ENCODE results near the gene HDDC3. TPM values are rescaled to one million over a fixed set of nuclear protein-coding genes. Genes with fewer than 3 reads are reported as not detected.
"Not testable (repeated sequence)": the region's sequence is repeated elsewhere in the genome, so short reads cannot be mapped to it uniquely, and the experiment has no call there.

The HDDC3 gene
- total RNA-seq, 2 experiments from 2014 or later = 22.9 to 26.2 TPM

DNA sequence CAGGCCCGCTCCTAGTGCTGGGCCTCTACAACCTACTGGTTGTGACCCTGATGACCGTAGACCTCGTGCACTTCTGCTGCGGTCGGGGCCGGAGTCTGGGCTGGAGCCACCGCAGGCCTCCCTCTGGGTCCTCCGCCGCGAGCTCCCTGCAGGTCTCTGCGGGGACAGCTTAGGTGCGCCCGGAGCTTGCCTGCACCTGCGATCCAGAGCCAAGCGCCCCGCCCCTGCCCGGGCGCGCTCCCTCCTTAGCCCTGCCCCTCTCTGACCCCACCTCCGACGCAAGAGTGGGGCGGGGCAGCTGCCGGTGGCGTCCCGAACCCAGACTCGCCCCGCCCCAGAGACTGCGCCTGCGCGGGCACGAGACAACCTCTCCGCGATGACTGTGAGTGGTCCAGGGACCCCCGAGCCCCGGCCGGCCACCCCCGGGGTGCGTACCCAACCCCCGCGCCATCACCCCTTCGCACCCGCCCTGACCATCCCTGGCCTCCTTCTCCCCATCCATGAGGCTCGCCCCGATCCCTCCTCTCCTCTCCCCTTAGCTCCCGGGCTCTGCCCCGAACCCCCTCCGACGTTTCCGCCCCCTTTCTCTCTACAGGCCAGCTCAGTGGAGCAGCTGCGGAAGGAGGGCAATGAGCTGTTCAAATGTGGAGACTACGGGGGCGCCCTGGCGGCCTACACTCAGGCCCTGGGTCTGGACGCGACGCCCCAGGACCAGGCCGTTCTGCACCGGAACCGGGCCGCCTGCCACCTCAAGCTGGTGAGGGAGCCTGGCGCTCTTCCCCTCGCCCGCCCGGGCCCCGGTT lies 2.8 kb upstream of the HDDC3 start, which contains the start of gene UNC45A:
Gene UNC45A (plus strand): TSS at position 337 of the 803 bp plus-strand sequence. CDS start 40 bp downstream, at position 377.
- CTCF ChIA-PET = interaction anchor here (0.7 to 9.8 kb wide), 22 partner anchors 10 to 574 kb away, joined by 3 to 140 read pairs (median 4); partner anchors contain the start of genes MAN2A2, PRC1 and RCCD1
- DNase-seq = peak; percentile 96
- POLR2A ChIA-PET = interaction anchor here (0.6 kb wide), 2 partner anchors 47 to 235 kb away, joined by 3 to 5 read pairs; no protein-coding TSS in a partner anchor
- Mint-ChIP-seq H3K9me3 (no peaks in the 10 kb centered on the region), H3K4me1 (peaks cover 51% of the 10 kb centered on the region), H3K27ac (peak within 1 kb of the TSS; percentile 96), H3K4me3 (peak within 1 kb of the TSS; percentile 82), H3K27me3 (no peaks in the 10 kb centered on the region), H3K36me3 (ENCODE audit: low read depth) (peaks cover 24% of the 10 kb centered on the region)

DNA sequence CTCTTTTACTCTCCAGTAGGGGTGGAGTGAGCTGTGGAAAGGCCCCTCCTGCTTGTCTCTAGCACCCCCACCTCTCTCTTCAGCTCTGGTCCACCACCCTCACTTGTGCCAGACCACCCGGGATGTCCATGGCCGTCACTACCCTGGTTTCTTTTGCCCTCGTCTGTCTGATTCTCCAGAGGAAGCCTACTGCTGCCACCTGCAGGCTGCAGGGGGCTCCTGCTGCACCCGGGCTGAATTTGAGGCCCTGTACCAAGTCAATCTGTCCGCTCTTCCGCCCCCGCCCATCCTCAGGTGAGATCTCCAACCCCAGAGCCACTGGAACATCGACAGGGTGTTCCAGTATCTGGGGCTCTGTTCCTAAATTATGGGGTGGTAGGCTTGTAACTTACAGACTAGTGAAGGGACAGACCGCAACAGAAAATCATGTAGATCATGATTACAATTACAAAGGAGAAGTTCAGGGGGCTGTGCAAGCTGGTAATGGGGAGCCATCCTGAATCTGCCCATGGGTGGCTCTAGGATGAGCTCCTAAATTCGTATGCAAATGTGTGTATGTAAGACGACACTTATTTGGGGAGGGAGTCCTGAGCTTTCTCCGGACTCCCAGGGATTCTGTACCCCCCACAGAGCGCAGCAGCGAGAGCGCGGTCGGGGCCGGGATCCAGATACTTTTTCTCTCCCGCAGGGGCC lies 2.1 kb upstream of the HDDC3 start:
- H3K4me1 Mint-ChIP-seq = peaks cover 57% of the 10 kb centered on the region
- H3K27me3 Mint-ChIP-seq = no peaks in the 10 kb centered on the region
- H3K9me3 Mint-ChIP-seq = no peaks in the 10 kb centered on the region
- peak overlapping the region; percentile 96 for H3K27ac Mint-ChIP-seq
- DNase-seq = peak; percentile 91
- ChIA-PET CTCF (interaction anchor here (0.7 to 9.8 kb wide), 23 partner anchors 11 to 641 kb away, joined by 3 to 140 read pairs (median 4); partner anchors contain the start of genes MAN2A2 and RCCD1), POLR2A (interaction anchor here (0.6 kb wide), 2 partner anchors 48 to 235 kb away, joined by 3 to 5 read pairs; no protein-coding TSS in a partner anchor)
- H3K36me3 Mint-ChIP-seq (ENCODE audit: low read depth) = peaks cover 17% of the 10 kb centered on the region
- H3K4me3 Mint-ChIP-seq = peak overlapping the region; percentile 82

DNA sequence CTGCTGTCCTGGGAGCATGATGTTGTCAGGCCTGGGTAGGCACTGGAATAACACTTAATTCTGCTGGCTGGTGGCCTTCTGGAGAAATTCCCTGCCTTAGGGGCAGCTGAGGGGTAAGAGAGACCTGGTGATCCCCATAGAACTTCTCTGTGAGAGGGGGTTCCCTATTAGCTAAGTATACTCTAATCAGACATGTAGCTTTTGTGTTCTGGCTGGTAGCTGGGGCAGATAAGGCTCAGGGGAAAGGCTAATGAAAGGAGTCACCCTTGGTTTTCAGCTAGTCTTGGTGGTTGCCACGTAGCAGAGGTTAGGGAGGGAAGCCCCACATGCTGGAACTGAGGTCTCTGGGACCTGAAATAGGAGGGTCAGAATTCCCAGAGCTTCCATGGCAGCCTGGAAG lies 952 bp upstream of the HDDC3 start:
- Mint-ChIP-seq H3K27ac (peak overlapping the region; percentile 100), H3K4me1 (peaks cover 63% of the 10 kb centered on the region), H3K27me3 (no peaks in the 10 kb centered on the region), H3K36me3 (ENCODE audit: low read depth) (peaks cover 17% of the 10 kb centered on the region), H3K9me3 (no peaks in the 10 kb centered on the region), H3K4me3 (peak overlapping the region; percentile 98)
- no peak for DNase-seq
- ChIA-PET CTCF (interaction anchor here (1.1 to 9.8 kb wide), 31 partner anchors 10 to 640 kb away, joined by 3 to 140 read pairs (median 7); partner anchors contain the start of genes MAN2A2 and RCCD1), POLR2A (interaction anchor here (0.6 kb wide), 1 partner anchor 81 kb away, joined by 4 read pairs; no protein-coding TSS in a partner anchor)

DNA sequence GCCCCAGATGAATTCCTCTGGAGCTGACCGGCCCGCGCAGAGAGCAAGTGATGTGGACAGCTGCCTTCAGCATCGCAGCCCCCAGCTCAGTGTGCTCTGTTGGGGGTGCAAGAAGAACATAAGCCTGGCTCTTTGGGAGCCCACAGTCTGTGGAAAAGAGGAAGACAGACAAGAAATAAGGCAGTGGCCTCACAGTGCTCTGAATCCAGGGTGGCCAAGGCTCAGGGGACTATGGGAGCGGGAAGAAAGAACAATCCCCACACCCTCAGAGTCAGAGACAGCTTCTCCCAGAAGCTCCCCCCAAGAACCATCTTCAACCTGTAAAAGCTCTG lies 277 bp upstream of the HDDC3 start:
- Mint-ChIP-seq H3K9me3 (no peaks in the 10 kb centered on the region), H3K27ac (peak overlapping the region; percentile 100), H3K36me3 (ENCODE audit: low read depth) (peaks cover 16% of the 10 kb centered on the region), H3K4me1 (peaks cover 64% of the 10 kb centered on the region), H3K27me3 (no peaks in the 10 kb centered on the region), H3K4me3 (peak overlapping the region; percentile 98)
- ChIA-PET POLR2A (no interaction called here), CTCF (interaction anchor here (0.6 to 9.8 kb wide), 61 partner anchors 9 to 830 kb away, joined by 3 to 140 read pairs (median 5); partner anchors contain the start of genes BLM, IDH2, MAN2A2 and RCCD1)
- no peak for DNase-seq

DNA sequence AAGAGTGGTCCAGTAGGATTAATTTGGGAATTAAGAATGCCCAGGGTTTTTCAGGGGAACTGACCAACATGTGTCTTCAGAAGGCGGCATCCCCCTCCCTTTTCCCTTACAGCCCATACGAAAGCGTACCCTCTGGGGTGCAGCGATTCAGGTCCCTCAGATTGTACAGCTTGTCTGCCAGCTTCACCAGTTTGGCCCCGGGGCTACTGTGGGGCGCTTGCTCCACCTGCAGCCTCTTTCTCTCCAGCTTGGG lies 848 bp downstream of the HDDC3 start:
- H3K27ac Mint-ChIP-seq = peak overlapping the region; percentile 100
- ChIA-PET CTCF (interaction anchor here (0.6 to 9.8 kb wide), 56 partner anchors 8 to 829 kb away, joined by 3 to 140 read pairs (median 5); partner anchors contain the start of genes BLM, FURIN, IDH2 and MAN2A2), POLR2A (interaction anchor here (0.7 to 0.9 kb wide), 2 partner anchors 28 to 114 kb away, joined by 3 to 4 read pairs; partner anchors contain the start of gene MAN2A2)
- H3K4me1 Mint-ChIP-seq = peaks cover 59% of the 10 kb centered on the region
- H3K27me3 Mint-ChIP-seq = no peaks in the 10 kb centered on the region
- no peak for DNase-seq
- peak overlapping the region; percentile 98 for H3K4me3 Mint-ChIP-seq
- H3K9me3 Mint-ChIP-seq = no peaks in the 10 kb centered on the region
- peaks cover 12% of the 10 kb centered on the region for H3K36me3 Mint-ChIP-seq (ENCODE audit: low read depth)

DNA sequence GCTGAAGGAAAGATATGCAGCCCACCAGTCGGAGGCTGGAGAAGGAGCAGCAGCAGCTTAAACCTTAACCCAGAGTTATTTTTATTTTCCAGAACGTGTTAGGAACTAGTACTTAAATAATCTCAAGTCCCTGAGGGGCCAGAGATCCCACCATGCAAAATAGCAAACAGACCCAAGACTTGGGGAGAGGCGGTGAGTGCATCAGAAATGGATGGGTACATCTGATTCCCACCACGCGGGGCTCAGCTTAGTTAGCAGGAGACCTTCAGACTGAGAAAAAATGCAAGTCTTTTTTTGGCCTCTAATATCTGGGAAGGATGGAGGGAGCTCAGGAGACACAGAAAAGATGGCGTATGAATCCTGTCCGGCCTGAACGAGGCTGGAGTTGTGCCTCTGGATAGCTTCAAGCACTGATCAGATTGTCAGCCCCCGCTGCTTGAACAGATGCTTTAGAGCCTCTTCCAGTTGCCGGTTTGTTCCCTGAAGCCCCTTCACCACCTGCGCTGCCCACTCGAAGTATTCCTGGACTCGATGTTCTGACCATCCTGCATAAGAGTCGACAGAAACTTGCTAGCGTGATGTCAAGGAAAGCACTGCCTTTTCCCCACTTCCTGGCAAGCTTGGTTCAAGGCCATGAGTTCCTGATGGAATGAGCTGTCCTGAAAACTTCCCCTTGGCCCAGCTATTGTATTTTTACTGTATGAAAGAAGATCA lies 1.3 kb downstream of the HDDC3 start:
- no peak for DNase-seq

DNA sequence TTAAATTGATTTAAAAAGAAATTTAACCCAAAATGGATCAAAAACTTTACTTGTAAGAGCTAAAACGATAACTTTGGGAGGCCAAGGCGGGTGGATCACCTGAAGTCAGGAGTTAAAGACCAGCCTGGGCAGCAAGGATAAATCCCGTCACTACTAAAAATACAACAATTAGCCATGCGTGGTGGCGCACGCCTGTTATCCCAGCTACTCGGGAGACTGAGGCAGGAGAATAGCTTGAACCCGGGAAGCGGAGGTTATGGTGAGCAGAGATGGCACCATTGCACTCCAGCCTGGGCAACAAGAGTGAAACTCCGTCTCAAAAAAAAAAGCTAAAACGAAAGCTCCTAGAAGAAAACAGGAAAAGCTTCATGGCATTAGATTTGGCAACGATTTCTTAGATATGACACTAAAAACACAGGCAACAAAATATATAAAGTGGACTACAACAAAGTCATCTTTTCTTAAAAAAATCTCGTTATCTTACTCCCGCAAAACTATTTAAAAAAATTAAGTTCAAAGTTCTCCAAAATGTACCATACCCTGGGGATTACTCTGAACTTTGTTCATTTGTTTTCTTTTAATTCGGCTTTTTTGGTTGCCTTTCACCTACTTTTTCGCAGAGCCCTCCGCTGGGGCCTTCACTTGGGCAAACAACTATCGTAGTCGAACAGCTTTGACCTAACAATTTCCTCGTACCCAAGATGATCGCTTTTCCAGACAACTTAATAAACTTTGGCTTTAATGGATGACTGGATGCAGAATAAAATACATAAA lies 2.9 kb downstream of the HDDC3 start:
- peak overlapping the region; percentile 98 for H3K4me3 Mint-ChIP-seq
- DNase-seq = no peak
- no peaks in the 10 kb centered on the region for H3K9me3 Mint-ChIP-seq
- H3K27ac Mint-ChIP-seq = peak overlapping the region; percentile 100
- ChIA-PET POLR2A (interaction anchor here (0.6 to 0.7 kb wide), 3 partner anchors 9 to 44 kb away, joined by 3 to 4 read pairs (median 3); no protein-coding TSS in a partner anchor), CTCF (interaction anchor here (0.6 to 9.8 kb wide), 9 partner anchors 16 to 1595 kb away, joined by 3 to 140 read pairs (median 4); partner anchors contain the start of genes POLG and RCCD1)
- H3K36me3 Mint-ChIP-seq (ENCODE audit: low read depth) = peaks cover 6% of the 10 kb centered on the region
- no peaks in the 10 kb centered on the region for H3K27me3 Mint-ChIP-seq
- peaks cover 56% of the 10 kb centered on the region for H3K4me1 Mint-ChIP-seq

More for the DNA sequence above, 1.3 kb downstream of the HDDC3 start:
- CTCF ChIA-PET = interaction anchor here (0.6 to 9.8 kb wide), 46 partner anchors 8 to 710 kb away, joined by 3 to 140 read pairs (median 5); partner anchors contain the start of genes BLM, FURIN, MAN2A2 and RCCD1
- Mint-ChIP-seq H3K36me3 (ENCODE audit: low read depth) (peaks cover 7% of the 10 kb centered on the region), H3K27ac (peak overlapping the region; percentile 100), H3K4me1 (peaks cover 54% of the 10 kb centered on the region), H3K9me3 (no peaks in the 10 kb centered on the region), H3K27me3 (no peaks in the 10 kb centered on the region), H3K4me3 (peak overlapping the region; percentile 98)
- POLR2A ChIA-PET = interaction anchor here (0.7 to 0.9 kb wide), 2 partner anchors 28 to 114 kb away, joined by 3 to 4 read pairs; partner anchors contain the start of gene MAN2A2

DNA sequence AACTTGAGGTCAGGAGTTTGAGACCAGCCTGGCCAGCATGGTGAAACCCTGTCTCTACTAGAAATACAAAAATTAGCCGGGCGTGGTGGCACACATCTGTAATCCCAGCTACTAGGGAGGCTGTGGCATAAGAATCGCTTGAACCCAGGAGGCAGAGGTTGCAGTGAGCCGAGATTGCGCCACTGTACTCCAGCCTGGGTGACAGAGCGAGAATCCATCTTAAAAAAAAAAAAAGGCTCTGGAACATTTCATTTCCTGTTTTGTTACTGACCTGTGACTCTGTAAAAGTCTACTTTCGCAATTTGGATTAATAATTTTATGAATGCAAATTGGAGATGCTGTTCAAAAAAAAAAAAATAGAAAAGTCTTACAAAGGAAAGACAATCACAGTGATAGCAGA lies 4.2 kb downstream of the HDDC3 start:
- Mint-ChIP-seq H3K4me3 (peak overlapping the region; percentile 24), H3K4me1 (peaks cover 50% of the 10 kb centered on the region)
- H3K9me3 Mint-ChIP-seq; H3K36me3 Mint-ChIP-seq (ENCODE audit: low read depth); H3K27ac Mint-ChIP-seq; DNase-seq; POLR2A ChIA-PET; H3K27me3 Mint-ChIP-seq: not testable (repeated sequence)
- CTCF ChIA-PET = interaction anchor here (5.4 kb wide), 1 partner anchor 42 kb away, joined by 25 read pairs; no protein-coding TSS in a partner anchor

DNA sequence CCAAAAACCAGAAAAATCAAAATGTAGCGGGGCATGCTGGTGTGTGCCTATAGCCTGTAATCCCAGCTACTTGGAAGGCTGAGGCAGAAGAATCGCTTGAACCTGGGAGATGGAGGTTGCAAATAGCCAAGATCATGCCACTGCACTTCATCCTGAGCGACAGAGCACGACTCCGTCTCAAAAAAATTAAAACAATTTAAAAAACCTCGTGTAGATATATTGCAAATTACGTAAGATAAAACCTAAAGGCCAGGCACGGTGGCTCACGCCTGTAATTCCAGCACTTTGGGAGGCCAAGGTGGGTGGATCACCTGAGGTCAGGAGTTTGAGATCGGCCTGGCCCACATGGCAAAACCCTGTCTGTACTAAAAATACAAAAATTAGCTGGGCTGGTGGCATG lies 5.6 kb downstream of the HDDC3 start:
- H3K27ac Mint-ChIP-seq; H3K9me3 Mint-ChIP-seq; H3K27me3 Mint-ChIP-seq; POLR2A ChIA-PET; DNase-seq; H3K4me3 Mint-ChIP-seq; H3K36me3 Mint-ChIP-seq (ENCODE audit: low read depth): not testable (repeated sequence)
- CTCF ChIA-PET = interaction anchor here (1.0 to 1.4 kb wide), 2 partner anchors 9 to 24 kb away, joined by 3 read pairs; no protein-coding TSS in a partner anchor
- H3K4me1 Mint-ChIP-seq = peaks cover 51% of the 10 kb centered on the region

DNA sequence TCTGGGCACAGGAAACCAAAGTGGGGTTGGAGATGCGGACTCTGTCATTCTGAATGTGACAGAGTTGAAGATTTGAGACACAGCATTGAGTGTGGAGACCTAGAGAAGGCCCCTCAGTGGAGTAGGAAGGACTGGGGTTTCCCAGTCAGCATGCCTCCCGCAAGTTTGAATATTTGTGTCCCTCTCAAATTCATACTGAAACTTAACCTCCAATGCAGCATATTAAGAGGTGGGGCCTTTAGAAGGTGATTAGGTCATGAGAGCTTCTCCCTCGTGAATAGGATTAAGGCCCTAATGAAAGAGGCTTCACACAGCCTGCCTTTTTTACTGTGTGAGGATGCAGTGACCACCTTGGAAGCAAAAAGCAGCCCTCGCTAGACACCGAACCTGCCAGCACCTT lies 8.0 kb downstream of the HDDC3 start:
- H3K4me1 Mint-ChIP-seq = peaks cover 34% of the 10 kb centered on the region
- H3K4me3 Mint-ChIP-seq = no peak overlapping the region
- POLR2A ChIA-PET = no interaction called here
- H3K9me3 Mint-ChIP-seq = no peaks in the 10 kb centered on the region
- peaks cover 25% of the 10 kb centered on the region for H3K36me3 Mint-ChIP-seq (ENCODE audit: low read depth)
- no peaks in the 10 kb centered on the region for H3K27me3 Mint-ChIP-seq
- no peak for DNase-seq
- peak overlapping the region; percentile 62 for H3K27ac Mint-ChIP-seq
- CTCF ChIA-PET = interaction anchor here (0.5 to 6.3 kb wide), 2 partner anchors 9 to 105 kb away, joined by 3 to 51 read pairs; partner anchors contain the start of genes HDDC3 and UNC45A

DNA sequence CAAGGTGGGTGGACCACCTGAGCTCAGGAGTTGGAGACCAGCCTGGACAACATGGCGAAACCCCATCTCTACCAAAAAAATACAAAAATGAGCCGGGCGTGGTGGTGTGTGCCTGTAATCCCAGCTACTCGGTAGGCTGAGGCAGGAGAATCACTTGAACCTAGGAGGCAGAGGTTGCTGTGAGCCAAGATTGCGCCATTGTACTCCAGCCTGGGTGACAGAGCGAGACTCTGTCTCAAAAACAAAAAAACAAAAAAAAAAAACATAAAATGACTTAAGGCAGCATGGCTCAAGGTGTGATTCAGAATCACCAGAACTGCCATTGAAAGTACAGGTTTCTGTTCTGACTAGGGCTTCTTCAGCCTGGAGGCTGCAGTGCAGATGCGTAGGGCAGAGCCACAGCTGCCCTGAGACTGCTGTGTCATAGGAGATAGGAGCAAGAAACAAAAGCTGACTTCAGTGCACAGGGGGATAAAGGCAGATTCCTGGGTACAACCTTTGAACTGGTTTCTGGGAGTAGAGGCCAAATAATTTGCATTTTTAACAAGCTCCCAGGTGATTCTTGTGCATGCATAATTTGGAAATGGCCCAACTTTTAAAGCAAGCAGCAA lies 9.5 kb downstream of the HDDC3 start:
- peaks cover 29% of the 10 kb centered on the region for H3K36me3 Mint-ChIP-seq (ENCODE audit: low read depth)
- ChIA-PET POLR2A (interaction anchor here (1.2 to 1.5 kb wide), 2 partner anchors 19 to 20 kb away, joined by 3 to 6 read pairs; partner anchors contain the start of gene MAN2A2), CTCF (interaction anchor here (0.8 to 6.3 kb wide), 5 partner anchors 8 to 20 kb away, joined by 3 to 51 read pairs (median 3); partner anchors contain the start of genes HDDC3, MAN2A2 and UNC45A)
- not testable (repeated sequence) for H3K9me3 Mint-ChIP-seq, H3K27me3 Mint-ChIP-seq, DNase-seq, H3K27ac Mint-ChIP-seq, H3K4me3 Mint-ChIP-seq
- peaks cover 27% of the 10 kb centered on the region for H3K4me1 Mint-ChIP-seq

Measured in activated CD4-positive, alpha-beta T cell treated with anti-CD3 and anti-CD28 coated beads, Interleukin-2, amount 10 ng/mL, durations not matched to agents 7 days and 5 days (primary cell).